ENCODE measurements around the gene TM4SF1.

DNA sequence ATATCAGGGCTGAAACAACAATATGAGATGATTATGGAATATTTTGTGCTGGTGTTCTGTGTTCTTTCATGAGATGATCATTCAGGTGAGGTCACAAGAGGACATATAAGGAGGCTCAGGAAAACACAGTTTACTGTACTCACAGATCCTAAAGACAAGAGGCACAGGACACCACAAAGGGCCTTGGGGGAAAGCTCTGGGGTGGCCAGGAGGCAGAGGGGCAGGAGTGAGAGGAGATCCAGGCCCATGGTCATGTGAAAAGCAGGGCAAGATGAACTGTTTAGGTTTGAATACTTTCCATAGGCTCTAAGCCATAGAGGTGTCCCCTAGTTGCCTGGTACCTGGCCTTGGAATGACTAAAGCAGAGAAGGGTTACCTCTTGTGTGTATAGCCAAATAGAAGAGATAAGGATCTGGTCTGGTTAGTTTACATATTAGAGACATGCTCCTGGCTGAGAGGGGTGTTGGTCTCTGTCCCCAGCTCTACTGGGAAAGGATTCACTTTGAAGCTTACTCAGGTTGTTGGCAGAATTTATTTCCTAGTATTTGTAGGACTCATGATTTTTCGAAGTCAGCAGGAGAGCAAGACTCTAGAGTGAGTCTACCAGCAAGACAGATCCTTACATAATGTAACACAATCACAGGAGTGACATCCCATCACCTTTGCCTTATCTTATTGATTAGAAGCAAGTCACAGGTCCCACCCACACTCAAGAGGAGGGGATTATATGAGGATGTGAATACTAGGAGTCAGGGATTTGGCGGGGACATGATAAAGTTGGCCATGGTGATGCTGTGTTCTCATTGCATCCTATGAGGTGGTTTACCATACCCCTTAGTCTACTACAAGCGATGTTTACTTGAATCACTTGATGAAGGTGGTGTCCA, 11.3 kb upstream of the TM4SF1 start:
- TF ChIP-seq, protein P1, sequence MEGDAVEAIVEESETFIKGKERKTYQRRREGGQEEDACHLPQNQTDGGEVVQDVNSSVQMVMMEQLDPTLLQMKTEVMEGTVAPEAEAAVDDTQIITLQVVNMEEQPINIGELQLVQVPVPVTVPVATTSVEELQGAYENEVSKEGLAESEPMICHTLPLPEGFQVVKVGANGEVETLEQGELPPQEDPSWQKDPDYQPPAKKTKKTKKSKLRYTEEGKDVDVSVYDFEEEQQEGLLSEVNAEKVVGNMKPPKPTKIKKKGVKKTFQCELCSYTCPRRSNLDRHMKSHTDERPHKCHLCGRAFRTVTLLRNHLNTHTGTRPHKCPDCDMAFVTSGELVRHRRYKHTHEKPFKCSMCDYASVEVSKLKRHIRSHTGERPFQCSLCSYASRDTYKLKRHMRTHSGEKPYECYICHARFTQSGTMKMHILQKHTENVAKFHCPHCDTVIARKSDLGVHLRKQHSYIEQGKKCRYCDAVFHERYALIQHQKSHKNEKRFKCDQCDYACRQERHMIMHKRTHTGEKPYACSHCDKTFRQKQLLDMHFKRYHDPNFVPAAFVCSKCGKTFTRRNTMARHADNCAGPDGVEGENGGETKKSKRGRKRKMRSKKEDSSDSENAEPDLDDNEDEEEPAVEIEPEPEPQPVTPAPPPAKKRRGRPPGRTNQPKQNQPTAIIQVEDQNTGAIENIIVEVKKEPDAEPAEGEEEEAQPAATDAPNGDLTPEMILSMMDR (IDR thresholded peaks at IDR 0.05): no peak
- TF ChIP-seq ZFX (IDR thresholded peaks at IDR 0.05; ENCODE audit: borderline replicate concordance): no peak
